Activated CD8-positive, alpha-beta memory T cell treated with anti-CD3 and anti-CD28 coated beads, Interleukin-2, amount 50 U/mL, for 24 hours (primary cell): Measurements from ENCODE around the gene PTPRM.
"Not testable (repeated sequence)": the region's sequence is repeated elsewhere in the genome, so short reads cannot be mapped to it uniquely, and the experiment has no call there.

Experiments
- DNase-seq: peaks from one replicate; pipeline ENCODE4 v3.0.0-alpha.2; 2020; ENCODE audit errors: extremely low read depth

PTPRM gene

DNA sequence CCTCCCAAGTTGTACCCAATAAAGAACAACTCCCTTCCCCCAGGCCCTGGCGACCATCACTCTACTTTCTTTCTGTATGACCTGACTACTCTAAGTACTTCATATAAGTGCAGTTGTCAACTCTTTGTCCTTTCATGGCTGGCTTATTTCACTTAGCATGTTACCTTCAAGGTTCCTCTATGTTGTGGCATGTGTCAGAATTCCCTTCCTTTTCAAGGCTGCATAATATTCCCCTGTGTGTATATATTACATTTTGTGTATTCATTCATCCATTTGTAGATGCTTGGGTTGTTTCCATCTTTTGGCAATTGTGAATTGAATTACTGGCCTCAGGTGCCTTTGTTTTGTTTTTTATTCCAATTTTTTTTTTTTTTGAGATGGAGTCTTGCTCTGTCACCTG, 860.2 kb downstream of the PTPRM start:
- no peak for DNase-seq

DNA sequence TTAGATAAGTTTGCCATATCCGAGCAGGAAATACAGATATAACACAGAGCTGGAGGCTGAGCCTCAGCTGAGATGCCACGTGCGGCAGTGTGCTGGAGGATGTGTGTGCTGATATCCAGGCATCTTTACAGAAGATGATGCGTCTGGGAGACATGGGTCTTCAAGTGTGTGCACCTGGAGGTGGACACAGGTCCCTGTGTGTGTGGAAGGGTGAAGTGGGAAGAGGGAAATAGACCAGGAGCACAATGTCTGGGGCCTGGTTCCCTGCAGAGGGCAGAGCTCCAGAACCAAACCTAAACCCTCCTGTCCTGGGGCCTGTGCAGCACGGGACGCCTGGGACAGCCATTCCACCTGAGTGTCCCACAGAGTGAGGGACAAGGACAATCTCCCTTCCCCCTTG, 861.8 kb downstream of the PTPRM start:
- DNase-seq = no peak

GRCh38 chr18:8431036-8431435, 863.9 kb downstream of the PTPRM start:
- DNase-seq = no peak

GRCh38 chr18:8433323-8433722, 866.2 kb downstream of the PTPRM start:
- DNase-seq = no peak

- DNase-seq = no peak
These were observed 866.7 kb downstream of the PTPRM start for GRCh38 chr18:8433771-8434170.

- DNase-seq = no peak
These were observed 868.3 kb downstream of the PTPRM start for GRCh38 chr18:8435376-8435775.

DNA sequence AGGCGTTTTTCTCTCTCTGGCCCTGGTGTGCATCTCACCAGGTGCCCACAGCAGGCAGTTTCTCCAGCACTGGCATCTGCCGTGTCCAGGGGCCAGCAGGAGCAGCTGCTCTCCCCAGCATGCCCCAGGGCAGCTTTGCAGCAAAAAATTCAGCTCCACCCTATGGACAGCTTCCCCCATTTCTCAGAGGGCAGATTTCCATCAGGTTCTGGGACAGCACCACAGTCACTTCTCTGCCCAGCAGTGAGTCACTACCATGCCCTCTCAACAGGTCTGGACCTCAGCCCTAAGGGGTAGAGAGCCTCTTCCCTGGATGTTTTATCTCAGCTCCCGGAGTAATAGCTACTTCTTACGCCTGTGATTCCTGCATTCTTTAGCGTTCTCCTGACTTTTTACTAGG, 871.9 kb downstream of the PTPRM start:
- no peak for DNase-seq

GRCh38 chr18:8443505-8443904, 876.4 kb downstream of the PTPRM start:
- no peak for DNase-seq

DNA sequence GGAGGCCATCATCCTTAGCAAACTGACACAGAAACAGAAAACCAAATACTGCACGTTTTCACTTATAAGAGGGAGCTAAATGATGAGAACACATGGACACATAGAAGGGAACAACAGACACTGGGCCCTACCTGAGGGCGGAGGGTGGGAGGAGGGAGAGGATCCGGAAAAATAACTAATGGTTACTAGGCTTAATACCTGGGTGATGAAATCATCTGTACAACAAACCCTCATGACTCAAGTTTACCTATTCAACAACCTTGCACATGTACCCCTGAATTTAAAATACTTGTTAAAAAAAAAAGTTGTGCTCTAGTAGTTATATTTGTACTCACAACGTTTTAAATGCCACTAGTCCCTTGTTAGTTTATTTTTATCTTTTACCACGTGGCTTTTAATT, 879.8 kb downstream of the PTPRM start:
- not testable (repeated sequence) for DNase-seq

- DNase-seq = no peak
These were observed 881.0 kb downstream of the PTPRM start for GRCh38 chr18:8448130-8448529.

GRCh38 chr18:8450013-8450412, 882.9 kb downstream of the PTPRM start:
- DNase-seq = no peak

GRCh38 chr18:8450898-8451665, 884.0 kb downstream of the PTPRM start:
- DNase-seq = no peak

GRCh38 chr18:8453528-8453927, 886.4 kb downstream of the PTPRM start:
- no peak for DNase-seq

GRCh38 chr18:8454136-8454535, 887.0 kb downstream of the PTPRM start:
- DNase-seq = no peak

- no peak for DNase-seq
These were observed 888.8 kb downstream of the PTPRM start for GRCh38 chr18:8455661-8456614.
